ENCODE results near the gene CDC23.

CDC23 gene

DNA sequence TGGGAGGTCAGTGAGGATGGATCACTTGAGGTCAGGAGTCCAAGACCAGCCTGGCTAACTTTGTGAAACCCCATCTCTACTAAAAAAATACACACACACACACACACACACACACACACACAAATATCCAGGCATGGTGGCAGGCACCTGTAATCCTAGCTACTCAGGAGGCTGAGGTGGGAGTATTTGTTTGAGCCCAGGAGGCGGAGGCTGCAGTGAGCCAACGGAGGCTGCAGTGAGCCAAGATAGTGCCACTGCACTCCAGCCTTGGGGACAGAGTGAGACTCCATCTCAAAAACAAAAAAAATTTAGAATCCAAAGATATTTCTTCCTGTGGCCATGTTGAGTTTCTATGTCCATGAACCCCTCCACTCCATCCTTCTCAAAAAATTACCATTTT, 21.5 kb upstream of the CDC23 start:
- TF ChIP-seq, protein P1, sequence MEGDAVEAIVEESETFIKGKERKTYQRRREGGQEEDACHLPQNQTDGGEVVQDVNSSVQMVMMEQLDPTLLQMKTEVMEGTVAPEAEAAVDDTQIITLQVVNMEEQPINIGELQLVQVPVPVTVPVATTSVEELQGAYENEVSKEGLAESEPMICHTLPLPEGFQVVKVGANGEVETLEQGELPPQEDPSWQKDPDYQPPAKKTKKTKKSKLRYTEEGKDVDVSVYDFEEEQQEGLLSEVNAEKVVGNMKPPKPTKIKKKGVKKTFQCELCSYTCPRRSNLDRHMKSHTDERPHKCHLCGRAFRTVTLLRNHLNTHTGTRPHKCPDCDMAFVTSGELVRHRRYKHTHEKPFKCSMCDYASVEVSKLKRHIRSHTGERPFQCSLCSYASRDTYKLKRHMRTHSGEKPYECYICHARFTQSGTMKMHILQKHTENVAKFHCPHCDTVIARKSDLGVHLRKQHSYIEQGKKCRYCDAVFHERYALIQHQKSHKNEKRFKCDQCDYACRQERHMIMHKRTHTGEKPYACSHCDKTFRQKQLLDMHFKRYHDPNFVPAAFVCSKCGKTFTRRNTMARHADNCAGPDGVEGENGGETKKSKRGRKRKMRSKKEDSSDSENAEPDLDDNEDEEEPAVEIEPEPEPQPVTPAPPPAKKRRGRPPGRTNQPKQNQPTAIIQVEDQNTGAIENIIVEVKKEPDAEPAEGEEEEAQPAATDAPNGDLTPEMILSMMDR (IDR thresholded peaks at IDR 0.05; ENCODE audit: low read length, missing control alignments), result no peak
- H3K4me3 ChIP-seq (replicated peaks; ENCODE audit: low read depth, low read length), result no peak overlapping the region
- no peak for DNase-seq (ENCODE audit: low read depth)

DNA sequence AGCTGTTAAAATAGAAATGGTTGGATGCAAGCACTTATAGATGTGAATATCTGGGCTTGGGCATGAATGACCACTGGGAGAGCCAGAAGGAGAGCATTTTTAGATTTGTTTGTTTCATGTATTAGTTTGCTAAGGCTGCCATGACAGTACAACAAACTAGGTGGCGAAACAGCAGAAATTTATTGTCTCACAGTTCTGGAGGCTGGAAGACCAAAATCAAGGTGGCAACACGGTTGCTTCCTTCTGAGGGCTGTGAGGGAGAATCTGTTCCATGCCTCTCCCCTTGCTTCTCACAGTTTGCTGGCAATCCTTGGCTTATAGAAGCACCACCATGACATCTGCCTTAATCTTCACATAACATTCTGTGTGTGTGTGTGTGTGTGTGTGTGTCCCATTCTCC, 20.2 kb upstream of the CDC23 start:
- TF ChIP-seq, protein P1 (IDR thresholded peaks at IDR 0.05; ENCODE audit: low read length, missing control alignments), result no peak
- H3K4me3 ChIP-seq (replicated peaks; ENCODE audit: low read depth, low read length), result no peak overlapping the region
- DNase-seq (ENCODE audit: low read depth), result no peak

DNA sequence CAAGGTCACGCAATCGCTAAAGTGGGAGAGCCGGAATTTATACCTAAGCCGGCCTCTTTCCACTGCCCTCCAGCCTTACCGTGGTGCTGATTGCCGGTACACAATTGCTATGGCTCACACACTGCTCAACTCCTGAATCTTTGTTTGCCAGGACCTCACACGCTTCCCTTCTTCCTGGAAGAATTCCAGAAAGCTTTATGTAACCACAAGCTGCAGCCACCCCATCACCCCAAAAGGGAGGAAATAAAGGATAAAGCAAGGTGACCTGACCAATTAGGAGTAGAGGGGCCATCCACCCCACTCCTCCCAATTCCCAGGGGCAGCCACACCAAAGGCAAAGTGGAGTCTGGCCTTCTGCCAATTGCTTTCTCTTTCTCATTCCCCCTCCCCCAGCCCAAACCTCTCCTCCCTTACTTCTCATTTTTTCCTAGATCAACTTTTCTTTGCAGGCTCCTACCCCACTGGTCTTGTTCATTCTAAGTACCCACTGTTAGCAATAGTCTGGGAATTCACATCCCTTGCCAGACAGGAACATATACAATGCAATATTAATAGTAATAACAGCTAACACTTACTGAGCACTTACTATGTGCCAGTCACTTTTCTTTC, 18.0 kb upstream of the CDC23 start:
- DNase-seq (ENCODE audit: low read depth), result peak; percentile 68
- TF ChIP-seq, protein P1 (IDR thresholded peaks at IDR 0.05; ENCODE audit: low read length, missing control alignments), result no peak
- H3K4me3 ChIP-seq (replicated peaks; ENCODE audit: low read depth, low read length), result no peak overlapping the region

DNA sequence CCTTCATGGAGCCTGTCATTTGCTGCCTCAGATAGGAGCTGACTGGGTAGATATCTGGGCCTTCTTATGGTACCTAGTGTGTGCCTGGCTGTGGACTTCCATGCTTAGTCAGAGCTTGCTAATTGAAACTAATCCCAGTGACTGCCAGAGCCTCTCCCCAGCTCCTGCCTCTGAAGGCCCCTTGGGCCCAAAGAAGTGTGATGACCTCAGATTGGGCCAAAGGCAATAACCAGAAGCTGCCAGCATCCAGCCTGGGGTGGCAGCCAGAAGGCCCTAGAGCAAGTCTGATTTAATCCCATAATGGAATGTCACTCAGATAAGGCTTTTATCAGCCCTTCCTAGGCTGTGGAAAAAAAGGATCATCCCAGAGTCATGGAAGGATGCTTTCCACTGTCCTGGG, 17.1 kb upstream of the CDC23 start:
- peak; percentile 22 for DNase-seq (ENCODE audit: low read depth)
- TF ChIP-seq, protein P1 (IDR thresholded peaks at IDR 0.05; ENCODE audit: low read length, missing control alignments), result no peak
- no peak overlapping the region for H3K4me3 ChIP-seq (replicated peaks; ENCODE audit: low read depth, low read length)

DNA sequence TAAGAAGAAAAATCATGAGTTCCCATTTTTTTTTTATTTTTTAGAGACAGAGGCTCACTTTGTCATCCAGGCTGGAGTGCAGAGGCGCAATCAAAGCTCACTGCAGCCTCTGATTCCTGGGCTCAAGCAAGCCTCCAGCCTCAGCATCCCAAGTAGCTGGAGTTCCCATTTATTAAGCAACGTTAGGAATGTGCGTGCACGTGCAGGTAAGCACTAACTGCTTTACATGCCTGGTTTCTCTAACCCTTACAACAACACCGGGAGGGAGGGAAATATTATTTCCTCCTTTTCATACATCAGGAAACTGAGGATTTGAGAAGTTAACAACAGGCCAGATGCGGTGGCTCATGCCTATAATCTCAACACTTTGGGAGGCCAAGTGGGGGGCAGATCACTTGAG, 16.3 kb upstream of the CDC23 start:
- TF ChIP-seq, protein P1 (IDR thresholded peaks at IDR 0.05; ENCODE audit: low read length, missing control alignments), result no peak
- no peak overlapping the region for H3K4me3 ChIP-seq (replicated peaks; ENCODE audit: low read depth, low read length)
- no peak for DNase-seq (ENCODE audit: low read depth)

DNA sequence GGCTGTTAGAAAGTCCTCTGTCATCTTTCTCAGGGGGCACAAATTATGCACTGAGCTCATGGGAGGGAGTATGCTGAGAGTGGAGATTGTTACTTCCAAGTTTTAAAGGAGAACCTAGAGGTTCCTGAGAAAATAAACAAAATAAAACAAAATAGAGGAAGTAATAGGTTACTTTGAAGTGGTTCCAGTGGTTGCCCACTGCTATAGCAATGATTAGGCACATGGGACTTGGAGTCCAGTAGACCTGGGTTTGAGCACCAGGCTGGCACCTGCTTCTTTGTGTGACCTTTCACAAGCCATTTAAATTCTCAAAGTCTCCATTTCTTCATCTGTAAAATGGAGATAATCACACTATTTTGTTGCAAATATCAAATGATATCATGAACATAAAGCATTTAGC, 13.8 kb upstream of the CDC23 start:
- H3K4me3 ChIP-seq (replicated peaks; ENCODE audit: low read depth, low read length), result no peak overlapping the region
- no peak for DNase-seq (ENCODE audit: low read depth)
- TF ChIP-seq, protein P1 (IDR thresholded peaks at IDR 0.05; ENCODE audit: low read length, missing control alignments), result no peak

DNA sequence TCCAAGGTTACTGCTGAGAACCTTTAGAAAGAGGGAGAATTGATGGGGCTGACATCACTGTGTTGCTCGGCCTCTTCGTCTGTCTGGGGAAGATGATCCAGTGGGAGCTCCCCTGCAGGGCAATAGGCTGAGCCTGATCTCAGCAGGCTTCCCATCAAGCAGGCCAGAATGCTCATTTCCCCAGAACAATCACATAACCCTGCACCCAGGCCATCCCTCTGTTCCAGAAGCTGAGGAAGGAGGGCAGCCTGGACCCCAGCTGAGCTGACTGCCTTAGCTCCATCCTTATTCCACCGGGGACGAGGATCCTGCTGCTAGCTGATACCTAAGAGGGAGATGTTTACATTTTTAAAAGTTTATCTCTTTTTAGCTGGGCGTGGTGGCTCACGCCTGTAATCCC, 11.6 kb upstream of the CDC23 start:
- no peak overlapping the region for H3K4me3 ChIP-seq (replicated peaks; ENCODE audit: low read depth, low read length)
- TF ChIP-seq, protein P1 (IDR thresholded peaks at IDR 0.05; ENCODE audit: low read length, missing control alignments), result no peak

More for the DNA sequence above, 11.6 kb upstream of the CDC23 start:
- DNase-seq (ENCODE audit: low read depth), result no peak
